Mesodermal cell (in vitro differentiated cells): ENCODE measurements around the gene SLC28A1.
"Not testable (repeated sequence)": the region's sequence is repeated elsewhere in the genome, so short reads cannot be mapped to it uniquely, and the experiment has no call there.

Source experiments
- H3K27ac ChIP-seq: 2 replicates; pipeline ENCODE4 v1.7.0; 2013; ENCODE audit warnings: mild to moderate bottlenecking, low read depth, low read length, moderate library complexity; ENCODE audit not compliant: severe bottlenecking
- H3K36me3 ChIP-seq: 2 replicates; pipeline ENCODE4 v1.7.1; 2013; ENCODE audit warnings: mild to moderate bottlenecking, low read length, moderate library complexity; ENCODE audit not compliant: control insufficient read depth, insufficient read depth
- H3K4me1 ChIP-seq: one replicate; pipeline ENCODE4 v1.7.1; 2013; ENCODE audit warnings: mild to moderate bottlenecking, low read length; ENCODE audit not compliant: insufficient read depth, control insufficient read depth, poor library complexity, severe bottlenecking
- H3K4me3 ChIP-seq: 2 replicates; pipeline ENCODE4 v1.7.0; 2013; ENCODE audit warnings: low read length, control low read depth, mild to moderate bottlenecking; ENCODE audit not compliant: insufficient read depth, poor library complexity, severe bottlenecking; ENCODE audit errors: extremely low read depth
- H3K9me3 ChIP-seq: 2 replicates; pipeline ENCODE4 v1.7.1; 2013; ENCODE audit warnings: mild to moderate bottlenecking, low read length, moderate library complexity; ENCODE audit not compliant: control insufficient read depth
- WGBS, 2 experiments: methylation state at CpG; one replicate each; pipeline ENCODE4 v1.1.5; 2013; ENCODE audit warnings: missing lambda C conversion rate in 2 of 2; ENCODE audit not compliant: insufficient coverage in 2 of 2; 5-methylcytosine and 5-hydroxymethylcytosine counted together

SLC28A1 gene

DNA sequence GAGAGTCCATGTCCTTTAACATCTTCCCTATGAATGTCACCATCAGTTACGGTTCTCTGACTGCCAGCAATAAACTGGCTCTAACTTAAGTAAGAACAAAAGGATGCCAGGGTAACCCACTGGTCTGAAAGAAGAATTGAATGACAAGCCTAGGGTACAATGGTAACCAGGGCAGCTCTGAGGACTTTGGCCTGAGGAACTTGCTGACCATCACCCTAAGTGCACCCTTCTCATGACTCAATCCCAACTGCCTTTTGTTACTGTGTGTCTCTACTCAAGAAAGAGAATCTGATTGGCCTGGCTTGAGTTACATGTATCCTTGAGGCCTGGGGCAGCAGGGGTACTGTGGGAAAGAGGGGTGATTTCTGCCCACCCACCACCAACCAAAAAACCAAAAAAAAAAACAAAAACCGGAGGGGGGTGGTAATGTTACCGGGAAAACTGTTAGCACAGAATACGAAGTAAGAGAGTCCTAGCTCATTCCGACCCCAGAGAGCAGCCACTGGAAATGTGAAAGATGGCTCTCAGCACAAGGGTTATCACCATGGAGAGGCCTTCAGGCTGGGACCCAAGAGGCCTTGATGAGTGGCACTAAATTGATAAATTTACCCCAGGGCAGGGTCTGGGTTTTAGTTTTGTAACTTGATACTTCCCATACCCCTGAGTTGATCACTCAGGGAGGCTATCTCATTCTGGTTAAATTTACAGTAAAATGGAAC lies 9.3 kb upstream of the SLC28A1 start:
- Histone ChIP-seq H3K9me3 (no peaks in the 10 kb centered on the region), H3K36me3 (peaks cover 7% of the 10 kb centered on the region), H3K4me3 (no peak overlapping the region), H3K4me1 (no peaks in the 10 kb centered on the region), H3K27ac (no peak overlapping the region)
- 81 to 98% methylated on average over 4 to 5 of the region's 5 CpGs for WGBS, 2 experiments

GRCh38 chr15:84876269-84876668 lies 8.2 kb upstream of the SLC28A1 start:
- H3K36me3 ChIP-seq = no peaks in the 10 kb centered on the region
- no peaks in the 10 kb centered on the region for H3K4me1 ChIP-seq
- H3K9me3 ChIP-seq = no peaks in the 10 kb centered on the region
- no peak overlapping the region for H3K27ac ChIP-seq
- no peak overlapping the region for H3K4me3 ChIP-seq

DNA sequence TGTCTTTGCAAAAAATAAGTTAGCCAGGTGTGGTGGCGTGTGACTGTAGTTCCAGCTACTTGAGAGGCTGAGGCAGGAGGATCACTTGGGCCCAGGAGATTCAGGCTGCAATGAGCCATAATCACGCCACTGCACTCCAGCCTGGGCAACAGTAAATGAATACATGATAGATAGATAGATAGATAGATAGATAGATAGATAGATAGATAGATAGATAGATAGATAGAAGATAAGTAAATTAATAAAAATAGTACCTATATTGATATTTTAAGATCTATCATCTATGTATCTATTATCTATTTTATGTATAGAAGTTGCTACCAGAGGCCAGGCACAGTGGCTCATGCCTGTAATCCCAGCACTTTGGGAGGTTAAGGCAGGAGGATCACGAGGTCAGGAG lies 6.8 kb upstream of the SLC28A1 start:
- WGBS, 2 experiments = 93 to 100% methylated on average over 2 to 3 of the region's 3 CpGs
- H3K36me3 ChIP-seq, H3K4me1 ChIP-seq: not testable (repeated sequence)

DNA sequence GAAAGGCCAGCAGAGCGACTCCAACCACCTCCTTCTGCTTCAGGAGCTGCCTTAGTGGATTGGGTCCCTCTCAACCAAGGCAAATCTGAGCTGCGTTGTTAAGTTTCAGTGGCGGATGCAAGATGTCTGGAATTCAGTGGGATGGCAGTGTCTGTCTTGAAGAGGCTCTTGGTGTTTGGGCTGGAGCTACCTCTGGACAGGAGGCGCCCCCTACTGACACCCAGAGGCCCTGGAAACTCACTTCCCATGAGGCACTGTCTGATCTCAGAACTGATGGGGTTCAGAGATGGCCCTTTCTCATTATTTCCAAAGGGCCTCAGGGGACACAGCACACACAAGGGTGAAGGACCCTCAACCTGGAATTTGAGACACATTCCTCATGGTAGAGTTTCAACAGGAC lies 6.0 kb upstream of the SLC28A1 start:
- no peak overlapping the region for H3K27ac ChIP-seq
- WGBS, 2 experiments = 58 to 89% methylated on average over 3 to 4 of the region's 4 CpGs
- H3K4me3 ChIP-seq = no peak overlapping the region
- no peaks in the 10 kb centered on the region for H3K9me3 ChIP-seq
- no peaks in the 10 kb centered on the region for H3K36me3 ChIP-seq
- H3K4me1 ChIP-seq = no peaks in the 10 kb centered on the region

More for the DNA sequence above, 6.8 kb upstream of the SLC28A1 start:
- not testable (repeated sequence) for H3K9me3 ChIP-seq, H3K4me3 ChIP-seq, H3K27ac ChIP-seq

GRCh38 chr15:84879088-84879780 lies 5.2 kb upstream of the SLC28A1 start:
- WGBS, 2 experiments = 98 to 100% methylated on average over 3 to 9 of the region's 11 CpGs
- H3K4me1 ChIP-seq = no peaks in the 10 kb centered on the region
- no peaks in the 10 kb centered on the region for H3K9me3 ChIP-seq
- no peak overlapping the region for H3K27ac ChIP-seq
- no peaks in the 10 kb centered on the region for H3K36me3 ChIP-seq
- no peak overlapping the region for H3K4me3 ChIP-seq

GRCh38 chr15:84880007-84880406 lies 4.5 kb upstream of the SLC28A1 start:
- Histone ChIP-seq H3K4me1 (no peaks in the 10 kb centered on the region), H3K4me3 (no peak overlapping the region), H3K36me3 (no peaks in the 10 kb centered on the region), H3K9me3 (no peaks in the 10 kb centered on the region), H3K27ac (no peak overlapping the region)
- 63 to 89% methylated on average over 1 to 3 of the region's 3 CpGs for WGBS, 2 experiments

- 94 to 97% methylated on average over 6 to 7 of the region's 8 CpGs for WGBS, 2 experiments
- no peaks in the 10 kb centered on the region for H3K36me3 ChIP-seq
- no peak overlapping the region for H3K4me3 ChIP-seq
- no peak overlapping the region for H3K27ac ChIP-seq
- no peaks in the 10 kb centered on the region for H3K4me1 ChIP-seq
- H3K9me3 ChIP-seq = no peaks in the 10 kb centered on the region
Measured at GRCh38 chr15:84880822-84881519, 3.5 kb upstream of the SLC28A1 start.

DNA sequence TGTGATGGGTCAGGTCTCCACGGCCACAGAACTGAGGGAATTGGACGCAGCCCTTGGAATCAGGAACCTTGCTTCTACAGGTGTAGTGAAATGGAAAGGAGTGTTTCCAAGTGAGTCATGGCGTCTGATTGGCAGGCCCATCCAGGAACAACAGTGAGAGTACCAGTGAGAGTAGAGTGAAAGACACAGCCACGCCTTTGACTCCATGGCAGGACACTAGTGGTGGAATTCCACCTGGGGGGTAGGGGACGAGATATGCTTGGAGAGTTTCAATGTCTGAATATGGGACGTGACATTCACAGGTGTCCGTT lies 3.0 kb upstream of the SLC28A1 start:
- Histone ChIP-seq H3K36me3 (no peaks in the 10 kb centered on the region), H3K4me3 (no peak overlapping the region), H3K9me3 (no peaks in the 10 kb centered on the region), H3K4me1 (no peaks in the 10 kb centered on the region), H3K27ac (no peak overlapping the region)
- 90 to 92% methylated on average over 5 to 7 of the region's 7 CpGs for WGBS, 2 experiments

DNA sequence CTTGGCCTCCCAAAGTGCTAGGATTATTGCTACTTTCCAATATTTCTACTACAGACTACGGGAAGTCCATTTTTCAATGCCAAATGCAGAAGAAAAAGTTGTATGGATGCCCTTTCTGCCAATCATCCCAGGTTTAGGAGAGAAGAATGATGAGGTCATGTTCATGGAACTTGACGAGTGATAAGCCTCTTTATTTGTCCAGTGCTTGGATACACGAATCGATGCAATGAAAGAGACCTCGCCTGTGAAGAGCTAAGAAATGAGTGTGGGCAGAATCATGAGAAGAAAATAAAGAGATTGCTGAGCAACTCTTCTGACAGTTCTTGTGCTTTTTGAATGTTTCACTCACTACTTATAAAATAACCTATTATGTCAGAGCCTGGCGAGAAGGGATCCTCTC lies 996 bp upstream of the SLC28A1 start:
- H3K4me3 ChIP-seq = no peak overlapping the region
- WGBS, 2 experiments = 85 to 95% methylated on average over 4 to 5 of the region's 6 CpGs
- H3K36me3 ChIP-seq = no peaks in the 10 kb centered on the region
- H3K9me3 ChIP-seq = no peaks in the 10 kb centered on the region
- no peak overlapping the region for H3K27ac ChIP-seq
- no peaks in the 10 kb centered on the region for H3K4me1 ChIP-seq

- 93 to 98% methylated on average over 3 to 4 of the region's 7 CpGs for WGBS, 2 experiments
- no peaks in the 10 kb centered on the region for H3K36me3 ChIP-seq
- no peaks in the 10 kb centered on the region for H3K4me1 ChIP-seq
- no peak overlapping the region for H3K4me3 ChIP-seq
- no peak overlapping the region for H3K27ac ChIP-seq
- no peaks in the 10 kb centered on the region for H3K9me3 ChIP-seq
Measured at GRCh38 chr15:84885801-84886200, 1.3 kb downstream of the SLC28A1 start.
